Right lobe of liver (tissue), 4 donors: Measurements from ENCODE around the gene HSD17B12.

Source experiments
- CTCF ChIP-seq, 4 donors: fragments of 200-600 bp in 3 of 4; fragments of 450-650 bp in 1 of 4; IDR thresholded peaks; one replicate each; pipeline versions ENCODE4 v1.5.1 to v1.8.0; 2016 to 2022; ENCODE audit warnings: antibody characterized with exemption in 4 of 4, mild to moderate bottlenecking in 2 of 4
- POLR2A ChIP-seq: fragments of 450-650 bp; IDR thresholded peaks from one replicate; pipeline ENCODE4 v1.6.1; 2017; ENCODE audit warnings: antibody characterized with exemption, mild to moderate bottlenecking
- donor health status: DM: no; HTN: no; CAD: no.
- donor health status: DM: no; HTN: no; CAD: no.
- donor health status: DM: no; HTN: yes; CAD: no.

GRCh38 chr11:43735115-43735514 lies 54.6 kb downstream of the HSD17B12 start:
- TF ChIP-seq CTCF (IDR thresholded peaks at IDR 0.05): no peak
- TF ChIP-seq POLR2A: no peak
